D721Med (cell line): ENCODE measurements around the gene SEMA3C.

ENCODE experiments used
- DNase-seq: peaks from one replicate; pipeline ENCODE4 v3.0.0; 2011; ENCODE audit warnings: low spot score; ENCODE audit not compliant: insufficient read length
- FAIRE-seq: peaks from 2 replicates; lab custom pipeline; 2011; peaks lifted over from hg19 to GRCh38; lab: Jason Lieb, UNC
- CTCF ChIP-seq: IDR thresholded peaks from 2 replicates; pipeline ENCODE4 v1.5.1; 2012; ENCODE audit warnings: mild to moderate bottlenecking, control low read depth; ENCODE audit not compliant: insufficient read depth; ENCODE audit errors: missing control alignments

Gene SEMA3C

GRCh38 chr7:80869821-80870751 is 48.8 kb downstream of the SEMA3C start:
- no peak for TF ChIP-seq CTCF
- no peak for DNase-seq
- FAIRE-seq, result no peak

- TF ChIP-seq CTCF, result no peak
- FAIRE-seq (no peak), DNase-seq (no peak)
These were observed 49.6 kb downstream of the SEMA3C start for GRCh38 chr7:80869106-80869784.

- DNase-seq, result no peak
- FAIRE-seq, result peak; percentile 87
- TF ChIP-seq CTCF, result no peak
These were observed 50.3 kb downstream of the SEMA3C start for GRCh38 chr7:80868566-80868965.

GRCh38 chr7:80860554-80860953 is 58.3 kb downstream of the SEMA3C start:
- no peak for TF ChIP-seq CTCF
- no peak for DNase-seq
- peak; percentile 21 for FAIRE-seq

- FAIRE-seq, result peak; percentile 61
- TF ChIP-seq CTCF, result no peak
- no peak for DNase-seq
These were observed 59.4 kb downstream of the SEMA3C start for GRCh38 chr7:80859272-80859970.

- FAIRE-seq (no peak), DNase-seq (no peak)
These were observed 60.5 kb downstream of the SEMA3C start for GRCh38 chr7:80858141-80858903.

More at GRCh38 chr7:80858141-80858903, 60.5 kb downstream of the SEMA3C start:
- no peak for TF ChIP-seq CTCF
